SKM-1 (cell line): ENCODE data around the gene RABIF.
"Not testable (repeated sequence)": the region's sequence is repeated elsewhere in the genome, so short reads cannot be mapped to it uniquely, and the experiment has no call there.

Experiments used
- DNase-seq: peaks from one replicate; lab custom pipeline; 2025; ENCODE audit not compliant: unreplicated experiment; lab: John Stamatoyannopoulos, UW

Gene RABIF

GRCh38 chr1:202834771-202835547, 54.0 kb downstream of the RABIF start:
- no peak for DNase-seq

DNA sequence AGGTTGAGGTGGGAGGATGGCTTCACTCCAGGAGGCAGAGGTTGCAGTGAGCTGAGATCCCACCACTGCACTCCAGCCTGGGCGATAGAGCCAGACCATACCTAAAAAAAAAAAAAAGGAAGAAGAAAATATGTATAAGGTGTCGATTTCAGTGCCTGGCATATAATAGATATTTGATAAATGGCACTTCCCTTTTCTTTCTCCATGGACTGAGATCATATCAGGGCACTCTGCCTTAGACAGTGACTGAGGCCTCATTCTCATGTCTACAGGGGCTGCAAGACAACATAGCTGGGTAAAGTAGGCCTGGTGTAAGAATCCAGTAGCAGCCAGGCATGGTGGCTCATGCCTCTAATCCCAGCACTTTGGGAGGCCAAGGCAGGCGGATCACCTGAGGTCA, 57.0 kb downstream of the RABIF start:
- DNase-seq: no peak

DNA sequence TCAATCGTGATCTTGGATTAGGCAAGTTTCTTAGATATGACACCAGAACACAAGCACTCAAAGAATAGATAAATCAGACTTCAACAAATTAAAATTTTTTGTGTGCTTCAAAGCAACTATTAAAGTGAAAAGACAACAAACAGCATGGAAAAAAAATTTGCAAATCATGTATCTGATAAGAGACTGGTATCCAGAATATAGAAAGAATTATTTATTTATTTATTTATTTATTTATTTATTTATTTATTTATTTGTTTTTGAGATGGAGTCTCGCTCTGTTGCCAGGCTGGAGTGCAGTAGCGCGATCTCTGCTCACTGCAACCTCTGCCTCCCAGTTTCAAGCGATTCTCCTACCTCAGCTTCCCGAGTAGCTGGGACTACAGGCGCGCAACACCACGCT, 59.7 kb downstream of the RABIF start:
- DNase-seq: not testable (repeated sequence)
